Measurements from ENCODE around the gene SLC4A4.

SLC4A4 gene

GRCh38 chr4:71604785-71605184, 266.0 kb downstream of the SLC4A4 start:
- DNase-seq (ENCODE audit: low read depth): no peak

- no peak for DNase-seq (ENCODE audit: low read depth)
Measured at GRCh38 chr4:71607109-71607508, 268.3 kb downstream of the SLC4A4 start.

- no peak for DNase-seq (ENCODE audit: low read depth)
Measured at GRCh38 chr4:71607780-71608677, 269.2 kb downstream of the SLC4A4 start.

- DNase-seq (ENCODE audit: low read depth): no peak
Measured at GRCh38 chr4:71608678-71609071, 269.9 kb downstream of the SLC4A4 start.

DNA sequence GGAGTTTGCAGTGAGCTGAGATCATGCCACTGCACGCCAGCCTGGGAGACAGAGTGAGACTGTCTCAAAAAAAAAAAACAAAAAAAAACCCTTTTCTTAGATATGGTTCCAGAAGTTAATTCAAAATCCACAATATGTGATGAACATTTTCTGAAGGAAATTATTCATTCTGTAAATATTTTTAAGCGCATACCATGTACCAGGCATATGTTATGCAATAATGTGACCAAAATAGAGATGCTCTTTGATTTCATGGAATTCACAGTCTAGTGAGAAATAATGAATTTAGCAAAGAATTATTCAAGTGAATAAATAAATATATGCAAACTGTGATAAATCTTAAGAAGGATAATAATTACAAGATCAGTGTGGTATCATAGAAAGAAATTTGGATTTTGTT, 270.3 kb downstream of the SLC4A4 start:
- DNase-seq (ENCODE audit: low read depth): no peak

DNA sequence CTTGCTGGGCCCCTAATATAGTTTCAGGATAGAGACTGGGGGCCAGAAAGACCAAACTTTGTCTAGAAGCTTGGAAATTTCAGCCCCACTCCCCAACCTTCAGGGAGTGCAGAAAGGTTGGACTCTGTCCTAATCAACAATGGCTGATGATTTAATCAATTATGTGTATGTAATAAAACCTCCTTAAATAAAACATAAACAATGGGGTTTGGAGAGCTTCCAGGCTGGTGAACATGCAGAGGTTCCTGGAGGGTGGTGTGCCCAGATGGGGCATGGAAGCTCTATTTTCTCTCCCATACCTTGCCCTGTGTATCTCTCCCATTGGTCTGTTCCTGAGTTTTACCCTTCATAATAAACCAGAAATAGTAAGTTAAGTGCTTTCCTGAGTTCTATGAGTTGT, 270.8 kb downstream of the SLC4A4 start:
- no peak for DNase-seq (ENCODE audit: low read depth)

GRCh38 chr4:71614621-71615020, 275.8 kb downstream of the SLC4A4 start:
- DNase-seq (ENCODE audit: low read depth): no peak

DNA sequence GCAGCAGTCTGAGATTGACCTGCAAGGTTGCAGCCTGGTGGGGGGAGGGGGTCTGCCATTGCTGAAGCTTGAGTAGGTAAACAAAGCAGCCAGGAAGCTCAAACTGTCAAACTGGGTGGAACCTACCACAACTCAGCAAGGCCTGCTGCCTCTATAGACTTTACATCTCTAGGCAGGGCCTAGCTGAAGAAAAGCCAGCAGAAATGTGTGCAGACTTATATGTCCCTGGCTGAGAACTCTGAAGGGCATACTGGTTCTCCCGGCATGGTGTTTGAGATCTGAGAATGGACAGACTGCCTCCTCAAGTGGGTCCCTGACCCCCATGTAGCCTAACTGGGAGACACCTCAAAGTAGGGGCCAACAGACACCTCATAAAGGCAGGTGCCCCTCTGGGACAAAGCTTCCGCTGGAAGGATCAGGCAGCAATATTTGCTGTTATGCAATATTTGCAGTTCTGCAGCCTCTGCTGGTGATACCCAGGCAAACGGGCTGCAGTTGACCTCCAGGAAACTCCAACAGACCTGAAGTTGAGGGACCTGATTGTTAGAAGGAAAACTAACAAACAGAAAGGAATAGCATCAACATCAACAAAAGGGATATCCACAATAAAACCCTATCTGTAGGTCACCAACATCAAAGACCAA, 277.5 kb downstream of the SLC4A4 start:
- no peak for DNase-seq (ENCODE audit: low read depth)

Measured in activated T-cell treated with anti-CD3 and anti-CD28 coated beads for 48 hours (primary cell).